ENCODE data around the gene SP140. TPM values are rescaled to one million over a fixed set of nuclear protein-coding genes. Genes with fewer than 3 reads are reported as not detected.

The SP140 gene
- total RNA-seq, 1 donor from 2014 or later: 0.06 TPM

GRCh38 chr2:230234122-230234722 is 8.7 kb downstream of the SP140 start:
- H3K4me3 ChIP-seq: no peak overlapping the region
- H3K9me3 ChIP-seq (ENCODE audit: low read depth): no peaks in the 10 kb centered on the region
- no peak overlapping the region for H3K9ac ChIP-seq
- H3K4me1 ChIP-seq: no peaks in the 10 kb centered on the region
- no peaks in the 10 kb centered on the region for H3K36me3 ChIP-seq
- peaks cover 2% of the 10 kb centered on the region for H3K36me3 Mint-ChIP-seq
- no peak overlapping the region for H2AFZ ChIP-seq (replicated peaks)
- DNase-seq (ENCODE audit: low spot score): no peak
- H3K27me3 ChIP-seq: no peaks in the 10 kb centered on the region
- H3K27ac ChIP-seq: no peak overlapping the region
- no peaks in the 10 kb centered on the region for H3K4me1 Mint-ChIP-seq
- H4K20me1 ChIP-seq (ENCODE audit: low read depth): no peaks in the 10 kb centered on the region
- TF ChIP-seq EZH2 (IDR thresholded peaks at IDR 0.05) (no peak), CTCF (IDR thresholded peaks at IDR 0.05) (no peak), EZH2phosphoT487 (IDR thresholded peaks at IDR 0.05) (no peak)
- H3K27me3 Mint-ChIP-seq (ENCODE audit: insufficient read depth, low read depth): no peaks in the 10 kb centered on the region
- H3K9me3 Mint-ChIP-seq: peaks cover 15% of the 10 kb centered on the region
- no peaks in the 10 kb centered on the region for H3K79me2 ChIP-seq (ENCODE audit: low read depth)
- no peak overlapping the region for H3K4me3 Mint-ChIP-seq
- no peak overlapping the region for H3K27ac Mint-ChIP-seq
- H3K4me2 ChIP-seq: no peak overlapping the region
- no peaks in the 10 kb centered on the region for H3F3A ChIP-seq (ENCODE audit: low read depth)

- peaks cover 2% of the 10 kb centered on the region for H3K36me3 Mint-ChIP-seq
- no peak overlapping the region for H3K4me2 ChIP-seq
- no peak overlapping the region for H3K9ac ChIP-seq
- no peaks in the 10 kb centered on the region for H3K9me3 ChIP-seq (ENCODE audit: low read depth)
- H3K4me3 Mint-ChIP-seq: no peak overlapping the region
- H3K79me2 ChIP-seq (ENCODE audit: low read depth): no peaks in the 10 kb centered on the region
- peaks cover 14% of the 10 kb centered on the region for H3K9me3 Mint-ChIP-seq
- no peak overlapping the region for H3K27ac Mint-ChIP-seq
- H3K27me3 ChIP-seq: no peaks in the 10 kb centered on the region
- no peaks in the 10 kb centered on the region for H3F3A ChIP-seq (ENCODE audit: low read depth)
- no peak overlapping the region for H3K4me3 ChIP-seq
- DNase-seq (ENCODE audit: low spot score): no peak
- no peak for TF ChIP-seq EZH2phosphoT487 (IDR thresholded peaks at IDR 0.05)
- no peak for TF ChIP-seq EZH2 (IDR thresholded peaks at IDR 0.05)
- TF ChIP-seq CTCF (IDR thresholded peaks at IDR 0.05): no peak
- no peaks in the 10 kb centered on the region for H3K36me3 ChIP-seq
- H3K27ac ChIP-seq: no peak overlapping the region
- no peaks in the 10 kb centered on the region for H4K20me1 ChIP-seq (ENCODE audit: low read depth)
- H3K4me1 ChIP-seq: no peaks in the 10 kb centered on the region
- H2AFZ ChIP-seq (replicated peaks): no peak overlapping the region
- no peaks in the 10 kb centered on the region for H3K4me1 Mint-ChIP-seq
- H3K27me3 Mint-ChIP-seq (ENCODE audit: insufficient read depth, low read depth): no peaks in the 10 kb centered on the region
These were observed 9.3 kb downstream of the SP140 start for GRCh38 chr2:230234845-230235244.

GRCh38 chr2:230244211-230244610 is 18.7 kb downstream of the SP140 start:
- Mint-ChIP-seq H3K4me1 (no peaks in the 10 kb centered on the region), H3K4me3 (no peak overlapping the region), H3K27me3 (ENCODE audit: insufficient read depth, low read depth) (no peaks in the 10 kb centered on the region), H3K27ac (no peak overlapping the region), H3K36me3 (no peaks in the 10 kb centered on the region), H3K9me3 (no peaks in the 10 kb centered on the region)
- H3K27ac ChIP-seq: no peak overlapping the region
- no peak overlapping the region for H3K9ac ChIP-seq
- no peaks in the 10 kb centered on the region for H3K36me3 ChIP-seq
- no peak overlapping the region for H3K4me3 ChIP-seq
- H3K4me2 ChIP-seq: no peak overlapping the region
- no peak overlapping the region for H2AFZ ChIP-seq (replicated peaks)
- no peaks in the 10 kb centered on the region for H3K9me3 ChIP-seq (ENCODE audit: low read depth)
- no peaks in the 10 kb centered on the region for H3K79me2 ChIP-seq (ENCODE audit: low read depth)
- H3F3A ChIP-seq (ENCODE audit: low read depth): no peaks in the 10 kb centered on the region
- TF ChIP-seq CTCF (IDR thresholded peaks at IDR 0.05) (no peak), EZH2phosphoT487 (IDR thresholded peaks at IDR 0.05) (no peak), EZH2 (IDR thresholded peaks at IDR 0.05) (no peak)
- no peaks in the 10 kb centered on the region for H3K4me1 ChIP-seq
- DNase-seq (ENCODE audit: low spot score): no peak
- H3K27me3 ChIP-seq: no peaks in the 10 kb centered on the region
- no peaks in the 10 kb centered on the region for H4K20me1 ChIP-seq (ENCODE audit: low read depth)

All from neural progenitor cell (in vitro differentiated cells).